HepG2 (cell line): ENCODE results near the gene CYSRT1. TPM values are rescaled to one million over a fixed set of nuclear protein-coding genes. Genes with fewer than 3 reads are reported as not detected.

Experiments
- AGO1 ChIP-seq: fragments of 200-400 bp; formaldehyde crosslinking; IDR thresholded peaks from 2 replicates; pipeline ENCODE4 v1.6.1; 2017; ENCODE audit warnings: mild to moderate bottlenecking, low read depth, low read length, moderate library complexity; ENCODE audit not compliant: poor library complexity, severe bottlenecking
- AGO2 ChIP-seq: fragments of 200-400 bp; formaldehyde crosslinking; optimal IDR thresholded peaks from 2 replicates; pipeline ENCODE3; 2017; ENCODE audit warnings: mild to moderate bottlenecking, low read depth, low read length, moderate library complexity
- HMGXB4 ChIP-seq, 2 experiments: sonication (generic) in 1 of 2; formaldehyde crosslinking in 1 of 2; IDR thresholded peaks; 2 replicates each; pipeline versions ENCODE4 v1.4.0 to v1.6.1; 2018 to 2020; ENCODE audit warnings: missing genetic modification reagents in 2 of 2, borderline replicate concordance in 1 of 2, low read depth in 1 of 2, mild to moderate bottlenecking in 1 of 2, missing biosample characterization in 1 of 2
- HNF1A ChIP-seq, 2 experiments: sonication (generic) in 1 of 2; formaldehyde crosslinking in 1 of 2; IDR thresholded peaks; 2 replicates each; pipeline versions ENCODE4 v1.4.0 to v1.6.1; 2016 to 2020; ENCODE audit warnings: borderline replicate concordance in 1 of 2, low read depth in 1 of 2, mild to moderate bottlenecking in 1 of 2, missing genetic modification reagents in 1 of 2
- MAZ ChIP-seq, 2 experiments: sonication (generic) in 1 of 2; formaldehyde crosslinking in 1 of 2; IDR thresholded peaks; 2 replicates each; pipeline versions ENCODE4 v1.5.0 to v1.6.1; 2012 to 2020; ENCODE audit warnings: low read depth in 2 of 2, mild to moderate bottlenecking in 2 of 2, borderline replicate concordance in 1 of 2, improper control_type of control experiment in 1 of 2, low read length in 1 of 2, missing genetic modification reagents in 1 of 2, moderate library complexity in 1 of 2
- MXD1 ChIP-seq: sonication (generic); formaldehyde crosslinking; IDR thresholded peaks from 2 replicates; pipeline ENCODE4 v1.4.0; 2020; ENCODE audit warnings: mild to moderate bottlenecking, missing genetic modification reagents
- TFAP4 ChIP-seq: sonication (generic); IDR thresholded peaks from 2 replicates; pipeline ENCODE4 v1.6.1; 2016; ENCODE audit warnings: low read depth, borderline replicate concordance
- TFDP2 ChIP-seq: sonication (generic); formaldehyde crosslinking; IDR thresholded peaks from 2 replicates; pipeline ENCODE4 v1.4.0; 2020; ENCODE audit warnings: missing genetic modification reagents
- TIGD3 ChIP-seq: sonication (generic); formaldehyde crosslinking; IDR thresholded peaks from 2 replicates; pipeline ENCODE4 v1.5.1; 2020; ENCODE audit warnings: mild to moderate bottlenecking, missing genetic modification reagents, borderline replicate concordance
- ZBED4 ChIP-seq: sonication (generic); formaldehyde crosslinking; IDR thresholded peaks from 2 replicates; pipeline ENCODE4 v1.4.0; 2020; ENCODE audit warnings: missing genetic modification reagents, borderline replicate concordance
- ZNF3 ChIP-seq: IDR thresholded peaks from 2 replicates; pipeline ENCODE4 v1.7.0; 2017; ENCODE audit warnings: inconsistent platforms
- polyA plus RNA-seq, 8 experiments: library from polyadenylated mRNA; depleted of rRNA in 3 of 8; stranded (reverse) in 7 of 8; unstranded in 1 of 8; fragments of >200 nt; fragmentation: Illumina TruSeq in 4 of 8; extraction: Trizol in 4 of 8; gene quantifications; 2 replicates each; pipeline versions ENCODE4 v1.2.1 to v1.2.3, GENCODE V29; 2011 to 2016; ENCODE audit warnings: low read depth in 4 of 8, missing spikeins in 1 of 8, mixed read lengths in 1 of 8; ENCODE audit not compliant: insufficient read depth in 1 of 8
- total RNA-seq, 5 experiments: library from RNA; depleted of rRNA; stranded (reverse); fragments of >200 nt; fragmentation: Illumina TruSeq; extraction: Trizol; gene quantifications; 2 replicates each; pipeline ENCODE4 v1.2.3, GENCODE V29; 2016; ENCODE audit warnings: low read depth in 1 of 5

Gene CYSRT1
- total and polyA plus RNA-seq, 2 of the 13 experiments (the other 11 are each of a cell fraction or from before 2014, with no cell fraction given) = 1.5 to 2.1 TPM

GRCh38 chr9:137218212-137218753 lies 6.7 kb upstream of the CYSRT1 start (continued):
- TF ChIP-seq AGO2 = peak; percentile 8
- no peak for TF ChIP-seq MAZ (IDR thresholded peaks at IDR 0.05; ENCODE audit: borderline replicate concordance, low read depth, low read length)
- 0 out of 2 replicates have a peak, but pooled peaks have one; percentile 22 for TF ChIP-seq MAZ (CRISPR knock-in tag; IDR thresholded peaks at IDR 0.05; ENCODE audit: low read depth)
- TF ChIP-seq HNF1A (IDR thresholded peaks at IDR 0.05; ENCODE audit: low read depth) = no peak
- TF ChIP-seq HNF1A (CRISPR knock-in tag; IDR thresholded peaks at IDR 0.05; ENCODE audit: borderline replicate concordance) = 0 out of 2 replicates have a peak, but pooled peaks have one; percentile 3
- TF ChIP-seq MXD1 (CRISPR knock-in tag) = peak; percentile 64; the same call in 1 of the 2 replicates
- no peak for TF ChIP-seq ZBED4
- peak in 1 of 2 experiments; percentile 42; a peak in 1 of 4 replicates for TF ChIP-seq HMGXB4 (CRISPR knock-in tag; IDR thresholded peaks at IDR 0.05; ENCODE audit: borderline replicate concordance in 1 of 2, low read depth in 1 of 2)
- peak; percentile 44 for TF ChIP-seq AGO1
- no peak for TF ChIP-seq TIGD3 (CRISPR knock-in tag)
- no peak for TF ChIP-seq ZNF3 (CRISPR knock-in tag)
- TF ChIP-seq TFAP4 = peak; percentile 4; the same call in 1 of the 2 replicates
- no peak for TF ChIP-seq TFDP2 (CRISPR knock-in tag)
